Mesendoderm (in vitro differentiated cells): Measurements from ENCODE around the gene FCGR2B.
"Not testable (repeated sequence)": the region's sequence is repeated elsewhere in the genome, so short reads cannot be mapped to it uniquely, and the experiment has no call there.

ENCODE experiments used
- DNase-seq: peaks from one replicate; pipeline ENCODE4 v3.0.0; 2013
- H2AK5ac ChIP-seq: 2 replicates; pipeline ENCODE4 v1.6.1; 2013; ENCODE audit warnings: low read length, inconsistent platforms
- H2BK120ac ChIP-seq: 2 replicates; pipeline ENCODE4 v1.6.1; 2013; ENCODE audit warnings: low read depth, mild to moderate bottlenecking, low read length, moderate library complexity, mixed read lengths
- H2BK15ac ChIP-seq: replicated peaks from 2 replicates; pipeline ENCODE4 v1.6.1; 2013; ENCODE audit warnings: low read depth, mild to moderate bottlenecking, moderate library complexity
- H2BK5ac ChIP-seq: 2 replicates; pipeline ENCODE4 v1.6.1; 2013; ENCODE audit warnings: low read length, inconsistent platforms
- H3K18ac ChIP-seq: 2 replicates; pipeline ENCODE4 v1.6.1; 2013; ENCODE audit warnings: mild to moderate bottlenecking, low read length, mixed read lengths
- H3K23ac ChIP-seq: one replicate; pipeline ENCODE4 v1.6.1; 2013; ENCODE audit warnings: low read length
- H3K27ac ChIP-seq: 2 replicates; pipeline ENCODE4 v1.5.1; 2013; ENCODE audit warnings: low read depth, mild to moderate bottlenecking, inconsistent platforms, low read length, moderate library complexity
- H3K27me3 ChIP-seq: 2 replicates; pipeline ENCODE4 v1.6.1; 2013; ENCODE audit warnings: low read length, control low read depth, mild to moderate bottlenecking, inconsistent platforms; ENCODE audit not compliant: insufficient read depth, poor library complexity
- H3K36me3 ChIP-seq: 2 replicates; pipeline ENCODE4 v1.6.1; 2013; ENCODE audit warnings: low read length, inconsistent platforms; ENCODE audit not compliant: control insufficient read depth, insufficient read depth
- H3K4ac ChIP-seq: one replicate; pipeline ENCODE4 v1.6.1; 2013; ENCODE audit warnings: low read depth, mild to moderate bottlenecking, low read length, moderate library complexity
- H3K4me1 ChIP-seq: 2 replicates; pipeline ENCODE4 v1.6.1; 2013; ENCODE audit warnings: low read depth, low read length, inconsistent platforms; ENCODE audit not compliant: control insufficient read depth
- H3K4me2 ChIP-seq: 2 replicates; pipeline ENCODE4 v1.6.1; 2013; ENCODE audit warnings: low read length
- H3K4me3 ChIP-seq: 2 replicates; pipeline ENCODE4 v1.5.1; 2013; ENCODE audit warnings: mild to moderate bottlenecking, low read length
- H3K56ac ChIP-seq: one replicate; pipeline ENCODE4 v1.6.1; 2013; ENCODE audit warnings: low read length
- H3K79me1 ChIP-seq: 2 replicates; pipeline ENCODE4 v1.6.1; 2013; ENCODE audit warnings: low read length, inconsistent platforms
- H3K79me2 ChIP-seq: 2 replicates; pipeline ENCODE4 v1.6.1; 2013; ENCODE audit warnings: mild to moderate bottlenecking, low read length; ENCODE audit not compliant: control insufficient read depth, insufficient read depth
- H3K9ac ChIP-seq: 2 replicates; pipeline ENCODE4 v1.6.1; 2013; ENCODE audit warnings: low read length, inconsistent platforms
- H4K5ac ChIP-seq: one replicate; pipeline ENCODE4 v1.6.1; 2013; ENCODE audit warnings: low read length
- H4K8ac ChIP-seq: one replicate; pipeline ENCODE4 v1.6.1; 2013; ENCODE audit warnings: low read depth, mild to moderate bottlenecking, control low read depth, low read length, moderate library complexity
- WGBS: extraction: QIAGEN DNeasy Blood & Tissue Kit; methylation state at CpG from one replicate; pipeline ENCODE4 v1.1.7; 2013; ENCODE audit warnings: low lambda C conversion rate, missing lambda C conversion rate; ENCODE audit not compliant: insufficient coverage; ENCODE audit errors: extremely low coverage; 5-methylcytosine and 5-hydroxymethylcytosine counted together

The FCGR2B gene

DNA sequence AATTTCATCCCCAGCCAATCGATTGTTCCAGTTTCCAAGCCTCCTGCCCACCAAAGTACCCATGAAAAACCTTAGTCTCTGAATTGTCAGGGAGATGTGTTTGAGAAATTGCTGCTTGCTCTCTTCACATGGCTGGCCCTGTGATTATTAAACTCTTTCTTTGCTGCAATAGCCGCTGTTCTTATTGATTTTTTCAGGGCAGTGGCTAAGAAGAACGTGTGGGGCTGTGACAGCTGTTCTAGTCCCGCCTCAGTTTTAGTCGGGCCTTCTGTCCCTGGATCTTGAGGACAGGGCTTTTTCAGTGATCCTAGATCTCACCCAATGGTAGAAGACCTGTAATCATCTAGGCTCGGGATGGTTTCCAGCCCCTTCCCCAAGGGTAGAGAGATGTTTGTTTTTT lies 9.0 kb upstream of the FCGR2B start:
- not testable (repeated sequence) for H4K5ac ChIP-seq, H3K4ac ChIP-seq, H3K23ac ChIP-seq, H2AK5ac ChIP-seq, H4K8ac ChIP-seq, H3K27me3 ChIP-seq, H3K4me3 ChIP-seq, DNase-seq, H2BK120ac ChIP-seq, H2BK15ac ChIP-seq, H2BK5ac ChIP-seq, H3K4me1 ChIP-seq, H3K4me2 ChIP-seq, H3K79me1 ChIP-seq, H3K18ac ChIP-seq, H3K9ac ChIP-seq, H3K79me2 ChIP-seq, H3K56ac ChIP-seq, H3K36me3 ChIP-seq, H3K27ac ChIP-seq
- no CpG with 5 or more reads among the region's 6 CpGs for WGBS

DNA sequence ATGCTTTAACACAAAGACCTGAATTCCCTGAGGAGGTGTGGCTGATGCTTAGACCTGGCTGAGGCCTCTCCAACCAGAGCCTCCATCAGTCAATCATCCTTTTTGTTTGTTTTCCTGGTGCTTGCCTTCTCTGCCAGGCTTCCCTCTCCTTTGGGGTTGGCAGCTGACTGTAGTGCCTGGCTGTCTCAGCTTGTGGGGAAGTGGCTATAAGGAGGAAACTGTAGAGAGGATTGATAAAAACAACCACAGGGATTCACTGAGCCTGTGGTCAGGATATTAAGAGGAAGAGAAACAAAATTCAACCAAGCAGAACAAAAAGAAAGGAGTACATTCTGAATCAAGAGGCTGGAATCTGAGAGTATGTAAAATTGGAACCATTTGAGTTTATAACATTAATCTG lies 4.4 kb upstream of the FCGR2B start:
- not testable (repeated sequence) for H4K8ac ChIP-seq, H3K79me2 ChIP-seq, H3K36me3 ChIP-seq, H2BK120ac ChIP-seq, H3K18ac ChIP-seq, H3K4me1 ChIP-seq, H4K5ac ChIP-seq, DNase-seq, H3K23ac ChIP-seq, H3K27ac ChIP-seq, H2BK15ac ChIP-seq, H3K9ac ChIP-seq, H3K4me3 ChIP-seq, H3K79me1 ChIP-seq, H3K4me2 ChIP-seq, H2AK5ac ChIP-seq, H3K56ac ChIP-seq, H3K4ac ChIP-seq, H2BK5ac ChIP-seq, H3K27me3 ChIP-seq

DNA sequence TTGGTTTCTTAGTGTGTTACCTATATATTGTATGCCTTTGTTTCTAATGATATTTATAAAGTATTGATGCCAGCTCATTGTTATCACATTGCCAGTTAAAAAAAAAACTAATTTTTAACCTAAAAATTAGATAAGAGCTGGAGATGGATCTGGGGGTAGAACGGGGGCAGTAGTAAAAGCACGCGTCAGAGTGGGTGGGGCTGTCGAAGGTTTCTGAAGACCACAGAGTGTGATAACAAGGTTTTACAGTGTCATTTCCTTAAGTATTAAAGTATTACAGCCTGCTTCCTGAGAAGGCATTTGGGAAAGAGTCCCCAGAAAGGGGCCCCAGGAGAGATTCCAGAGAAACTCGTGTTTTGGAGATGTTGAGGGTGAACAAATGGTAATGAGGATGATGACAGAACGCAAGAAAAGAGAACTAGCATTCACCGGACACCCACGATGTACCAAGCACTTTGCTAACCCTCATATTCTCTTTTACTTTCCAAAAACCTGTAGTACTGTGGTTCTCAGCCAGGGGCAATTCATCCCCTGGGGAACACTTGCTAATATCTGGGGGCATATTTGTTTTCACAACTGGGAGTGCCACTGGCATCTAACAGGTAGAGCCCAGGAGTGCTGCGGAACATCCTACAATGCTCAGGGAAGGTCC lies 1.2 kb upstream of the FCGR2B start:
- H3K56ac ChIP-seq, DNase-seq, H3K79me1 ChIP-seq, H3K4me3 ChIP-seq, H2BK15ac ChIP-seq, H3K18ac ChIP-seq, H3K27me3 ChIP-seq, H2BK120ac ChIP-seq, H2BK5ac ChIP-seq, H3K36me3 ChIP-seq, H3K23ac ChIP-seq, H2AK5ac ChIP-seq, H3K27ac ChIP-seq, H3K4me2 ChIP-seq, H3K79me2 ChIP-seq, H3K4me1 ChIP-seq, H3K9ac ChIP-seq, H4K8ac ChIP-seq, H4K5ac ChIP-seq, H3K4ac ChIP-seq: not testable (repeated sequence)
- no CpG with 5 or more reads among the region's 9 CpGs for WGBS

DNA sequence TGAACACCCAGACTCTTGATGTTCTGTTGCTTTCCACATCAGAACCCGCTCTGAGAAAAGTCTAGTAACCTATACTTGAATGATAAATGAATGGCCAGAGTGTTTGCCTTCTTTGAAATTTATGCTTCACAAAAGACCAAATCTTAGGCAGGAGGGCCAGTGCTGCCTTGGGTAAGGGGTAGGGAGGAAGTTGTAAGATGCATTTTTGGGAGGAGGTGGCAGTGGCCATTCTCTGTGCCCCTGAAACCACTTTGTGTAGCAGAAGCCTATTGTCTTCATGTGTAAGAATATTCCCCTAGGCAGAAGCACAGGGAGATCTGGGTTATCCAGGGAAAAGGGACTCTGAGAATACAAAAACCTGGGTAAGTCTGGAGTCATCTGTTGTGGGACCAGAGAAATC lies 626 bp downstream of the FCGR2B start:
- not testable (repeated sequence) for DNase-seq, H2BK5ac ChIP-seq, H3K56ac ChIP-seq, H3K4me2 ChIP-seq, H3K27me3 ChIP-seq, H3K79me2 ChIP-seq, H3K23ac ChIP-seq, H3K4me3 ChIP-seq, H3K9ac ChIP-seq, H3K27ac ChIP-seq, H3K79me1 ChIP-seq, H3K18ac ChIP-seq, H2BK120ac ChIP-seq, H2AK5ac ChIP-seq, H3K4me1 ChIP-seq, H3K4ac ChIP-seq, H2BK15ac ChIP-seq, H4K8ac ChIP-seq, H4K5ac ChIP-seq, H3K36me3 ChIP-seq
- no CpG with 5 or more reads among the region's 1 CpG for WGBS

DNA sequence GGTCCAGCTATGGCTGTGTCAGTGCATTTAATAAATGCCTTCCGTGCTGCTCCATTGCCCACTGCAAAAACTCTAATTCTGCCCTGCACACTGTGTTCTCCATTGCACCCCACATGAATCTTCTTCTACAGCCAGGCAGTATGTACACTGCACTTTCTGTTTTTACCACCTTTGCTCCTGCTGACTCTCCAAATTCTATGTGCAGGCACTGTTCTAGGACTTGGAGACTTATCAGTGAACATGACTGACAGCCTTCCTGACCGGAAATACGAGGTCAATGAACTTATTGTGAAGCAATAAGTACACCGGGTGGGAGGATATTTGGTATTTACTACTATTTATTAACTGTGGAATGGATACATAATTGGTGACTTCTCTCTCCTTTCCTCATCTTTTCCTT lies 1.7 kb downstream of the FCGR2B start:
- not testable (repeated sequence) for H2BK15ac ChIP-seq, H4K5ac ChIP-seq, H2BK5ac ChIP-seq, H3K9ac ChIP-seq, H3K56ac ChIP-seq, H4K8ac ChIP-seq, H2BK120ac ChIP-seq, H2AK5ac ChIP-seq, H3K4me3 ChIP-seq, H3K4ac ChIP-seq, H3K36me3 ChIP-seq, H3K4me2 ChIP-seq, H3K18ac ChIP-seq, H3K27me3 ChIP-seq, H3K23ac ChIP-seq, DNase-seq, H3K27ac ChIP-seq, H3K4me1 ChIP-seq, H3K79me2 ChIP-seq, H3K79me1 ChIP-seq
- no CpG with 5 or more reads among the region's 4 CpGs for WGBS
